HL-60/S4 treated with retinoic acid at 250 ng/mL for 4 days and 3 days (cell line): ENCODE measurements around the gene SUGP1.
"Not testable (repeated sequence)": the region's sequence is repeated elsewhere in the genome, so short reads cannot be mapped to it uniquely, and the experiment has no call there.

Experiments used
- in situ Hi-C: fragments of 300-500 bp; cut with MboI; formaldehyde crosslinking; loops from 2 replicates; pipeline ENCODE4 v1.7.0; 2022; ENCODE audit warnings: low sequenced_read_pairs

Gene SUGP1, protein sequence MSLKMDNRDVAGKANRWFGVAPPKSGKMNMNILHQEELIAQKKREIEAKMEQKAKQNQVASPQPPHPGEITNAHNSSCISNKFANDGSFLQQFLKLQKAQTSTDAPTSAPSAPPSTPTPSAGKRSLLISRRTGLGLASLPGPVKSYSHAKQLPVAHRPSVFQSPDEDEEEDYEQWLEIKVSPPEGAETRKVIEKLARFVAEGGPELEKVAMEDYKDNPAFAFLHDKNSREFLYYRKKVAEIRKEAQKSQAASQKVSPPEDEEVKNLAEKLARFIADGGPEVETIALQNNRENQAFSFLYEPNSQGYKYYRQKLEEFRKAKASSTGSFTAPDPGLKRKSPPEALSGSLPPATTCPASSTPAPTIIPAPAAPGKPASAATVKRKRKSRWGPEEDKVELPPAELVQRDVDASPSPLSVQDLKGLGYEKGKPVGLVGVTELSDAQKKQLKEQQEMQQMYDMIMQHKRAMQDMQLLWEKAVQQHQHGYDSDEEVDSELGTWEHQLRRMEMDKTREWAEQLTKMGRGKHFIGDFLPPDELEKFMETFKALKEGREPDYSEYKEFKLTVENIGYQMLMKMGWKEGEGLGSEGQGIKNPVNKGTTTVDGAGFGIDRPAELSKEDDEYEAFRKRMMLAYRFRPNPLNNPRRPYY

DNA sequence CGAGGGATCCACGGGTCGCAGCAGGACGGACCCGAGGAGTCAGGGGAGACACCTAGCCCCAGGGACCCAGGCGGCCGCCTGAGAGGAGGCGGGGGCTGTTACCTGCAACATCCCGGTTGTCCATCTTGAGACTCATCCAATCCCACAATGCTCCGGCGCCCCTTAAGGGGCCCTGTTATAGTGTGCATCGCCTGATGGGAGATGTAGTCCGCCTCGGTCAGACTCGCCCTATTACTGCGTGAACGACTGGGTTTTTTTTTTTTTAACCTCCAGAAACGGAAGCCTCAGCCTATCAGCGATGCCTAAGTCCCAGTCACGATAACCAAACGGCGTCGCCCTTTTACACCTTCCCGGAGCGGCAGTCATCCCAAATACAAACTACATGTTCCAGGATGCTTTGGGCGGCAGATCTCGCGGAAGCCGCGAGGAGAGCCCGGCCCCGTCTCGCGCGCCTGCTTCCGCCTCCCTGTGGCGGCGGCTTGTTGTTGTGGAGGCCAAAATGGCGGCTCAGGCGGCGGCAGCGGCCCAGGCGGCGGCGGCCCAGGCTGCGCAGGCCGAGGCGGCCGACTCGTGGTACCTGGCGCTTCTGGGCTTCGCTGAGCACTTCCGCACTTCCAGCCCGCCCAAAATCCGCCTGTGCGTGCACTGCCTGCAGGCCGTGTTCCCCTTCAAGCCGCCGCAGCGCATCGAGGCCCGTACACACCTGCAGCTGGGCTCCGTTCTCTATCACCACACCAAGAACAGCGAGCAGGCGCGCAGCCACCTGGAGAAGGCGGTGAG is at the start of gene SUGP1, which contains the start of gene MAU2:
TSS of gene SUGP1 (minus strand) at position 149 of the 780 bp plus-strand sequence. CDS start at position 136, 13 bp downstream.
TSS of gene MAU2 (plus strand) at position 469 of the 780 bp plus-strand sequence. CDS start at position 500, 31 bp downstream.
- in situ Hi-C loops = no loop called here

DNA sequence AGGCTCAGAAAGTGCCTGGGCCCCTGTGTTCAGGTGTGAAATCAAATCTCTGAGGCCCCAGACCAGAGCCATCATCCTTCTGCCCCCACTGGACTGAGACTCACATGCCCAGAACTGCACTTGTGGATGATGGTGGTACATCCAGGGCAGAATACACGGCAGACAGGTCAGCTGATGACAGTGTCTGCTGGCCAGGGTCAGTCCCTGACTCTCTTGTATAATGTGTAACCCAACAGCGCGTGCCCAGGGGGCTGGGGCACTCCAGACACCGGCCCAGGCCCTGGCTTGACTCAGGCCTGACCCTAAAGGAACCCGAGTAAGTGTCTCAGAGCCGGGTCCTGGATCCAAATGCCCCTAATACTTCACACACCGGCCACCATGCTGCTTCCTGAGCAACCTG is 47.8 kb upstream of the SUGP1 start:
- in situ Hi-C loops = no loop called here

GRCh38 chr19:19366434-19367396 is 46.4 kb upstream of the SUGP1 start:
- in situ Hi-C loops = no loop called here

GRCh38 chr19:19362075-19362474 is 41.8 kb upstream of the SUGP1 start:
- in situ Hi-C loops = no loop called here

DNA sequence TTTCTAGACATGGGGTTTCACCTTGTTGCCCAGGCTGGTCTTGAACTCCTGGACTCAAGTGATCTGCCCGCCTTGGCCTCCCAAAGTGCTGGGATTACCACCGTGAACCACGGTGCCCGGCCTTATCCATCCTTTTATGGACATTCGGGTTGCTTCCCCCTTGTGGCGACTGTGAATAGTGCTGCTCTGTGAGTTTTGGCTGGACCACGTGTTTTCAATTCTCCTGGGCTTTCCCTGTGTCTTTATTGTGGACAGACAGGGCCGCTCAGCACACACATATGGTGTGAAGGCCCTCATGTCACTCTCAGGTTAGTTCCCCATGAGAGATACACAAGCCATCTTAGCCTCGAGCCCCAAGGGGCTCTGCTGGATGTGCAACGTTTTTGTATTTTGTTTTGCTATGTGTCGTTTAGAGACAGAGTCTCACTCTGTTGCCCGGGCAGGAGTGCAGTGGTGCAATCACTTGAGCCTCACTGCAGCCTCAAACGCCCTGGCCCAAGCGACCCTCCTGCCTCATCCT is 40.8 kb upstream of the SUGP1 start:
- in situ Hi-C loops = no loop called here

DNA sequence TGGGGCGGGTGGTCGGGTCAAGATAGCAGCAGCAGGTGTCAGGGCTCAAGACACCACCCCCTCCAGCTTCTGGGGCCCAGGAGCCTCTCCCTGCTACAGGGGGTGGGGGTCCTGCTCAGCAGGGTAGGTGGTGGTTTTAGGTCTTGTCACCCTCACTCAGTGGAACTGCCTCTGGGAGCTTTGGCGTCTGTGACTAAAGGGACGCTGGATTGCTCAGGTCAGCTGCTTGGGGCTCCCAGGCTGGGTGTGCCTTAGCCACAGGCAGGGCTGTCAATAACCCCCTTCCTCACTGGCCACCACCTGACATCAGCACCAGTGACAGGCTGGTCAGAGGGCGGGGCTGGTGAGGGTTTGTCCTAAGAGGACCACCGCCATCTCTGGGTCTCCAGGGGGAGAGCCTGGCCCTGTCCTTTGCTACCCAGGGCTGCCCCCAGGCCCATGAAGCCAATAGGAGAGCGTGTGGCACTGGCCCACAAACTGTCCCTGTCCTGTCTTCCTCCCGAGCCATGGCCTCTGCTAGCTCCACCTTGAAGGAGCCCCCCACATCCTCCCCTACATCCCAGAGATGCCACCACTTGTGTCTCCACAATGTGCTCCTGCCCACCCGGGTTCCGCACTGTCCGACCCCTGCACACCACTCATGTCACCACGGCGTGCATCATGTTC is 36.7 kb upstream of the SUGP1 start:
- in situ Hi-C loops = no loop called here

- in situ Hi-C loops = no loop called here
Observed at GRCh38 chr19:19356500-19356899, 36.2 kb upstream of the SUGP1 start.

DNA sequence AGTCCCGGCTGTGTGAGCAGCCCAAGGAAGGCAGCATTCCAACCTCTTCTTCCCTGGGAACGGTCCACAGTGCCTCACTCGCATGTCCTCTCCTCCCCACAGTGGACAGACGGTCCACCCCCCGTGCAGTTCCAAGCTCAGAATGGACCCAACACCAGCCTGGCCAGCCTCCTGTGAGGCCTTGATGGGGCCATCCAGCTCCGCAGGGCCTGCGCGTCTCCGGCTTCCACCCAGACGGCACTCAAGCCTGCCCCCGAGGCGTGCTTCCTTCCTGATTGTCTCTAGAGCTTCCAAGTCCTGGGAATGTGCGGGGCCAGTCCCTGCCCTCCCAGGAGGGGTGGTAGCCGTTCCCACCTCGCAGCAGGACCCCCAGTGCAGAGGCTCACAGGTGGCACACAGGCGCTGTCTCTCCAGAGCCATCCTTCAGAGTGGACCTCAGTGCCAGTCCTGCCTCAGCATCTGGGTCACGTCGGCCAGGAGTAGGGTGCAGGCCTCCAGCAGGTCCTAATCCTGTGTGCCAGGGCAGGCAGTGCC is 35.4 kb upstream of the SUGP1 start:
- in situ Hi-C loops = no loop called here

GRCh38 chr19:19354932-19355331 is 34.6 kb upstream of the SUGP1 start:
- in situ Hi-C loops = no loop called here

GRCh38 chr19:19354007-19354406 is 33.7 kb upstream of the SUGP1 start:
- in situ Hi-C loops = no loop called here

DNA sequence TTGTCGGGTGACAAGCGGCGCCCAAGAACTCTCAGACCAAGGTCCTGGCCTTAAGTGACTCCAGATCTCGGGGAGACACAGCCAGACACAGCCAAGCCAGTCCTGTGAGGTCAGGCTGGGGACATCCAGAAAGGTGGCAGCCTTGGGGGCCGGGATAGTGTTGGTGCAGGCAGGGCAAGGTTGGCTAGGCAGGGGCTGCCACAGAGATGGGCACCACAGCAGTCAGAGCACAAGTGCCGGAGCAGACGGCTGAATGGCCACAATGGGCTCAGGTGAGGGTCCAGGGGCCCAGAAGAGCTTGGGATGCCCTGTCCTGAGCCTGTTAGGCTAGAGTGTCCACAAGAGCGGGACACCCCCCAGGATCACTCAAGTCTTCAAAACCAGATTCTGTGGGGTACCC is 32.5 kb upstream of the SUGP1 start:
- in situ Hi-C loops = no loop called here

GRCh38 chr19:19350756-19351155 is 30.4 kb upstream of the SUGP1 start:
- in situ Hi-C loops = not testable (repeated sequence)

- in situ Hi-C loops = no loop called here
Observed at GRCh38 chr19:19349365-19349764, 29.1 kb upstream of the SUGP1 start.

DNA sequence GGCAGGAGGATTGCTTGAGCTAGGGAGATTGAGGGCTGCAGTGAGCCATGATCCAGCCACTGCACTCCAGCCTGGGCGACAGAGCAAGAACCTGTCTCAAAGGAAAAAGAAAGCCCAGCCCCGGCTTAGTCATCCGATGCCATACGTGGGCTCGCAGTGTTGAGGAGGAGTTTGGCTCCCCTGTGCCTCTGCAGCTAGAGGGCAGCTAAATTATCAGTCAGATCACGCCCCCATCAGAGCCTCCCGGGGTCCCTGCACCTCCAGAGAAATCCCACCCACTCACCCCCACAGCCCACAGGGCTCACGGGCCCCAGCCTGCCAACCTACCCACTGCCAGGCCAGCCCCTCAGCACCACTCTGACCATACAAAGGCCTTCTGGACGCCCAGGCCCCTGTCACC is 28.0 kb upstream of the SUGP1 start:
- in situ Hi-C loops = no loop called here

DNA sequence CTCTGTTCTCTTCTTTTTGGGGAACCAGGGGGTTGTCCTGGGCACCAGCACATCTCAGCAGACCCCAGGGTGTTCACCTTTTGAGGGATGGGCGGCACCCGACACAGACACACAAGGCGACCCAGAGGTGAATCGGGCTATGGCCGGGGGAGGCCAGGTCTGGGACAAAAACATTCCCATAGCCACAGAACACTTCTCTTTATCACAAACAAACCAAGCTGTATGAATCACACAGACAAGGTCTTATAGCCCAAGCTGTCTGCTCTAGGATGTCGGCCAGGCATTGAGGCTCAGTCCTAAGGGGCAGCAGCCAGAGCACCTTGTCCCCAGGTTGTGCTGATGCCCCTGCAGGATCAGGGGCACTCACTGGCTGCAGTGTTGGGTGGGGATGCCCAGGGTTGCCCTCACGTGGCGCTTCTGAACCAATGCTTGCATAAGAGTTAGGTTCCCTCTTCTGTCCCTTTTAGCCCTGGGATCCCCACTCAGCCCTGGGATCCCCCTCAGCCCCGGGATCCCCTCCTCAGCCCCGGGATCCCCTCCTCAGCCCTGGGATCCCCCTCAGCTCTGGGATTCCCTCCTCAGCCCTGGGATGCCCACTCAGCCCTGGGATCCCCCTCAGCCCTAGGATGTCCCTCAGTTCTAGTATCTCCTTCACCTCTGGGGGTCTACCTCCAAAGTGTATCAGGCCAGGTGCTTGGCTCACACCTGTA is 27.2 kb upstream of the SUGP1 start:
- in situ Hi-C loops = no loop called here

DNA sequence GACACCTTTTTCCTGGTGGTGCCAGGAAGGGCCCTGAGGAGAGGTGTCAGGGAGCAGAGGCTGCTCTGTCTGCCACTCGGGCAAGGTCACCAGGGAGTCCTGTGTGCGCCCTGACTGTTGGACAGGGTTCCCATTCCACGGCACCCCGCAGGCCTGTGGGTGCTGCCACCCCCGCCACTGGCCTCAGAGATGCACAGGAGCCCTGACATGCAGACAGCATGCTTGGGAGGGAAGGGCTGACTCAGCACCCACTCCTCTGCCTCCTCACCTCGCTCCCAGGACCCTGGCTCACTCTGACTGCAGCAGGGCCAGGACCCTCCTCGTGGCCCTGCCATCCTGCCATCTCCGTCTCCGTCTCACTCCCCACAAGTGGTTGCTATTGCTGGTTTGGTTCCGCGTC is 25.7 kb upstream of the SUGP1 start:
- in situ Hi-C loops = no loop called here

DNA sequence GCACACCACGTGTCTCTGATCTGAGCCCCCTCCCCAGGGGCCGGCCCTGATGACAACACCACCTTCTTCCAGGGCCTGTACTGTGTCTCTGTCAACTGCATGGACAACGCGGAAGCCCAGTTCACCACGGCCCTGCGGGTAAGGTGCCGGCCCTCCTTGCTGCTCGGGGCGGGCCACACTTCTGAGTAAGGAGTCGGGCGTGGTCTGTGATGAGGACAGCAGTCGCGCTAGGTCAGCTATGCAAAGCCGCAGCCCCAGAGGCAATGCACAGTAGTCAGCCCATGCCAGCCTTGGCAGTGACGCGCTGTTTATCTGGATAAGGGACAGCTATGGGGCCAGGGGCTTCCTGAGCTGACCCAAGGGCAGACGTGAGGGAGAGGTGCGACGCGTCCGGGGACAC is 24.9 kb upstream of the SUGP1 start:
- in situ Hi-C loops = no loop called here

DNA sequence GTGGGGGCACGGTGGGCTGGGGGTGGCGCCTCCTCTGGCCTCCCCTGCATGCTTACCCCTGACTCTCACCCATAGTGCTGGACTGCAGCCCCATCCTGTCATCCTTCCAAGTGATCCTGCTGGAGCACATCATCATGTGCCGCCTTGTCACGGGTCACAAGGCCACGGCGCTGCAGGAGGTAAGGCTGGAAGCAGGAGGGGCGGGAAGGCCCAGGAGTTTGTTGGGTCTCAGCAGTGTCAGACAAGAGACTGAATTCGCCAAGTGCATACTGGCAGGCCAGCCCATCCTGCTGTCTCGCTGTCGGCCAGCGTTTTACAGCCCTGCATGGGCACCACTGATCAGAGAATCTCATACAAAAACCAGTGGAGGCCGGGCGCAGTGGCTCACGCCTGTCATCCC is 23.5 kb upstream of the SUGP1 start:
- in situ Hi-C loops = no loop called here

- in situ Hi-C loops = no loop called here
Observed at GRCh38 chr19:19343016-19343362, 22.7 kb upstream of the SUGP1 start.
